Lower leg skin (tissue), 3 donors: Measurements from ENCODE around the gene TALDO1.

Source experiments
- CTCF ChIP-seq, 3 donors: fragments of 450-650 bp; IDR thresholded peaks; one replicate each; pipeline ENCODE4 v1.5.1; 2016; ENCODE audit warnings: antibody characterized with exemption in 3 of 3, mild to moderate bottlenecking in 3 of 3, moderate library complexity in 2 of 3
- POLR2A ChIP-seq, 2 donors: fragments of 450-650 bp; IDR thresholded peaks; one replicate each; pipeline ENCODE4 v1.6.1; 2016 to 2017; ENCODE audit warnings: antibody characterized with exemption in 2 of 2, mild to moderate bottlenecking in 1 of 2, moderate library complexity in 1 of 2

- TF ChIP-seq CTCF (IDR thresholded peaks at IDR 0.05) (no peak), POLR2A (IDR thresholded peaks at IDR 0.05) (no peak)
Observed at GRCh38 chr11:724778-725386, 22.4 kb upstream of the TALDO1 start.
